ENCODE data around the gene RTTN.

The RTTN gene

GRCh38 chr18:69982417-69982816, 223.1 kb downstream of the RTTN start:
- no peak for ATAC-seq
- TF ChIP-seq PPARA (CRISPR knock-in tag; IDR thresholded peaks at IDR 0.05; ENCODE audit: borderline replicate concordance) (no peak), ZFP30 (CRISPR knock-in tag; IDR thresholded peaks at IDR 0.05) (no peak), TSHZ2 (CRISPR knock-in tag; IDR thresholded peaks at IDR 0.05) (no peak), ZNF565 (CRISPR knock-in tag; conservative IDR thresholded peaks at IDR 0.05; ENCODE audit: low read depth) (no peak), CSDC2 (CRISPR knock-in tag; IDR thresholded peaks at IDR 0.05) (no peak), TOX (CRISPR knock-in tag; IDR thresholded peaks at IDR 0.05; ENCODE audit: borderline replicate concordance) (no peak), SNAI2 (CRISPR knock-in tag; IDR thresholded peaks at IDR 0.05) (no peak), ESRRG (CRISPR knock-in tag; IDR thresholded peaks at IDR 0.05) (no peak)

- TF ChIP-seq CSRNP3 (CRISPR knock-in tag; IDR thresholded peaks at IDR 0.05) (no peak), TSHZ2 (CRISPR knock-in tag; IDR thresholded peaks at IDR 0.05) (no peak)
- no peak for ATAC-seq
Observed at GRCh38 chr18:69981948-69982347, 223.5 kb downstream of the RTTN start.

GRCh38 chr18:69980982-69981804, 224.3 kb downstream of the RTTN start:
- no peak for TF ChIP-seq CREB5 (CRISPR knock-in tag; IDR thresholded peaks at IDR 0.05; ENCODE audit: low read depth)
- TF ChIP-seq ZFP30 (CRISPR knock-in tag; IDR thresholded peaks at IDR 0.05): no peak
- no peak for TF ChIP-seq PPARA (CRISPR knock-in tag; IDR thresholded peaks at IDR 0.05; ENCODE audit: borderline replicate concordance)
- no peak for TF ChIP-seq GLIS3 (CRISPR knock-in tag; IDR thresholded peaks at IDR 0.05)
- TF ChIP-seq TCF4 (CRISPR knock-in tag; IDR thresholded peaks at IDR 0.05; ENCODE audit: borderline replicate concordance): no peak
- no peak for TF ChIP-seq PATZ1 (CRISPR knock-in tag; IDR thresholded peaks at IDR 0.05; ENCODE audit: borderline replicate concordance)
- no peak for TF ChIP-seq OSR1 (CRISPR knock-in tag; IDR thresholded peaks at IDR 0.05)
- TF ChIP-seq TSHZ2 (CRISPR knock-in tag; IDR thresholded peaks at IDR 0.05): no peak
- TF ChIP-seq ZC3H10 (CRISPR knock-in tag; IDR thresholded peaks at IDR 0.05): no peak
- no peak for TF ChIP-seq TOX (CRISPR knock-in tag; IDR thresholded peaks at IDR 0.05; ENCODE audit: borderline replicate concordance)
- TF ChIP-seq SNAI2 (CRISPR knock-in tag; IDR thresholded peaks at IDR 0.05): no peak
- no peak for TF ChIP-seq ESRRG (CRISPR knock-in tag; IDR thresholded peaks at IDR 0.05)
- no peak for TF ChIP-seq ZNF565 (CRISPR knock-in tag; conservative IDR thresholded peaks at IDR 0.05; ENCODE audit: low read depth)
- no peak for TF ChIP-seq ZNF8 (CRISPR knock-in tag; IDR thresholded peaks at IDR 0.05)
- no peak for TF ChIP-seq BACH2 (CRISPR knock-in tag; IDR thresholded peaks at IDR 0.05; ENCODE audit: borderline replicate concordance)
- TF ChIP-seq ZFP3 (CRISPR knock-in tag; IDR thresholded peaks at IDR 0.05): no peak
- no peak for TF ChIP-seq POU6F1 (CRISPR knock-in tag; IDR thresholded peaks at IDR 0.05; ENCODE audit: borderline replicate concordance, low read depth)
- no peak for TF ChIP-seq ISL1 (CRISPR knock-in tag; IDR thresholded peaks at IDR 0.05)
- ATAC-seq: no peak
